Peyer's patch (tissue), 4 donors: Measurements from ENCODE around the gene LINGO3.

Source experiments
- CTCF ChIP-seq, 6 experiments: fragments of 450-650 bp in 4 of 6; fragments of 200-600 bp in 2 of 6; sonication (generic) in 1 of 6; IDR thresholded peaks; one replicate each; pipeline ENCODE4 v1.5.1; 2017 to 2019; ENCODE audit warnings: antibody characterized with exemption in 6 of 6, mild to moderate bottlenecking in 3 of 6, moderate library complexity in 1 of 6
- POLR2A ChIP-seq, 2 donors: fragments of 450-650 bp; IDR thresholded peaks; one replicate each; pipeline ENCODE4 v1.5.1; 2017; ENCODE audit warnings: antibody characterized with exemption in 2 of 2, mild to moderate bottlenecking in 2 of 2, moderate library complexity in 2 of 2

- TF ChIP-seq CTCF (IDR thresholded peaks at IDR 0.05) (no peak), POLR2A (IDR thresholded peaks at IDR 0.05) (peak; percentile 95 to 98)
Measured at GRCh38 chr19:2330632-2331284, 22.8 kb upstream of the LINGO3 start.
